ENCODE results near the gene SUGCT.

The SUGCT gene

DNA sequence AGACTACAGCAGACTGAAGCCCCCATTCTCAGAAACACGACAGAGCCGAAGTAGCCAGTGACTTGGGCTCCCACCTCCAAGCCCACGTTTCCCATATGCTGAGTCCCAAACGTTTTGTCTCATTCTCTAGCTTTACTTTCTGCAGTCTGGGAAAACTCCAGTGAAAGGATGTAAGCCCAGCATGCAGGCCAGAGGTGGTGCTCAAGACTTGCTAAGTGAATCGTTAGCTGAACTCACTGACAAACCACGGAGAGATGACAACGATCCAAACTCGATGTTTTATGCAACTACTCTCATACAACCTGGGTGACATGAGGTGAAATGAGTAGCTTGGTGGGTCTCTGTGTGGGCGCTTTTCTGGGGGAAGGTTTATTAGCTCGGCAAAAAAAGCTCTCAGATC, 731.8 kb downstream of the SUGCT start:
- no peak for DNase-seq (ENCODE audit: low read depth in 3 of 3)

DNA sequence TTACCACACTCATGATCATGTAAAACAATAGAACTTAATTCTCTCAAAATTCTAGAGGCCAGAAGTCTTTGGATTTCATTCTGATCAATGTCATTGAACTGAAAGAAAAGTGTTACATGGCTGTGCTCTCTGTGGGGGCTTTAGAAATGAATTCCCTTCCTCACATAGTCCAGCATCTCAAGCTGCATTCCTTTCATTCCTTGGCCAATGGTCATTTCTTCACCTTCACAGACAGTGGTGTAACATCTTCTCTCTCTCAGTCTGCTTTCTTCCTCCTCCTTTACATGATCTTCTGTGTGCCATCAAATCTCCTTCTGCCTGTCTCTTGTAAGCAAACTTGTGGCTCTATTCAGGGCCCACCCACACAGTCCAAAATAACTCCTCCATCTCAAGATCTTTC, 735.3 kb downstream of the SUGCT start:
- no peak for DNase-seq (ENCODE audit: low read depth in 3 of 3)

DNA sequence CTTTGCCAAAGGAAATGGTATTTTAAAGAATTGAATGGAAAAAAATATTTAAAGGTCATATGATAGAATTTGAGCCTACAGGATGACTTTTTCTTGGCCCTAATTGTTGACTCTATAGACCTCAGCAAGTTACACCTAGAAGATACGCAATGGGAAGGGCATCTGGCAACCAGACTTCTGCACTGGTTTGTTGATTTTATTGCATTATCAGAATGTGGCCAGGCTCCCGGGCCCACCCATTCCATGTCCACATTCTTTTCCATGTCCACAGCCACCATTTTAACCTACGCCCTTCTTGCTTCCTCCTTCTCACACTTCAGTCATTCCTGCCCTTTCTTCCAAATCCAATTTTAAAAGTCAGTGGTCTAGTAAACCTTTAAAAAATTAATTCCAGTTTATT, 738.4 kb downstream of the SUGCT start:
- no peak for DNase-seq (ENCODE audit: low read depth in 3 of 3)

DNA sequence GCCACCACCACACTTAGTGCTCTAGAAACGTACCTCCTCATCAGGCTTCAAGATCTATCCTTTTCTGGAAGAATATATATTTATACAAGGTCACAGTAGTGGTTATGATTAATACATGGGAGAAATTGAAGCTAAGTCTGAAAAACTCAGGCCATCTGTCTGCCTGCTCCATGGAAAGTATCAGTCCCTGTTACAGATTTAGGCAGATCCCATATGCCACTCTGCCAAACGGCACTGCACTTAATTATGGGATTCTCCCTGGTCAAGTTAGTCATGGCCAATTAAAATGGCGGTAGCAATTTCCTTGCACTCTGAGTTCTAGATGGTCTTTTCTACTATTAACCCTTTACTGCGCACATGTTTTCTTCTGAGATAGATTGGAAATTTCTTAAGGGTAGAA, 740.0 kb downstream of the SUGCT start:
- DNase-seq (ENCODE audit: low read depth in 3 of 3): no peak

DNA sequence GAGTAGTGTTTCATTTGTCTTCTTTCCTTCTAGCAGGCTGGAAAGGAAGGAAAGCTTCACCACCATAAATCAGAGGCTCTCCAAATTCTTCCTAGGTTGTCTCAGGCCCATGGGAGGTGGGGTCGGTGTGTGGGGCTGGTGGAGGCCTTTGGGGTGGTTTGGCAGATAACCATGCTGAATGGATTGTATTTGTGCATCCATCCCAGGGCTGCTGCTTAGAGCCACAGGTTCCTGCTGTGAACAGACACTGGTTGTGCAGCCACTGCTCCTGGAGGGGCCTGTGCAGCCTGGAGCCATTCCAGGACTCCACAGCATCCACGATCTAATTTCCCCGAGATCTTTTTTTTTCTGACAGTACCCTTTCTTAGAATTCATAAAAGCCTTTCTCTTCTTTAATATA, 741.8 kb downstream of the SUGCT start:
- no peak for DNase-seq (ENCODE audit: low read depth in 3 of 3)

DNA sequence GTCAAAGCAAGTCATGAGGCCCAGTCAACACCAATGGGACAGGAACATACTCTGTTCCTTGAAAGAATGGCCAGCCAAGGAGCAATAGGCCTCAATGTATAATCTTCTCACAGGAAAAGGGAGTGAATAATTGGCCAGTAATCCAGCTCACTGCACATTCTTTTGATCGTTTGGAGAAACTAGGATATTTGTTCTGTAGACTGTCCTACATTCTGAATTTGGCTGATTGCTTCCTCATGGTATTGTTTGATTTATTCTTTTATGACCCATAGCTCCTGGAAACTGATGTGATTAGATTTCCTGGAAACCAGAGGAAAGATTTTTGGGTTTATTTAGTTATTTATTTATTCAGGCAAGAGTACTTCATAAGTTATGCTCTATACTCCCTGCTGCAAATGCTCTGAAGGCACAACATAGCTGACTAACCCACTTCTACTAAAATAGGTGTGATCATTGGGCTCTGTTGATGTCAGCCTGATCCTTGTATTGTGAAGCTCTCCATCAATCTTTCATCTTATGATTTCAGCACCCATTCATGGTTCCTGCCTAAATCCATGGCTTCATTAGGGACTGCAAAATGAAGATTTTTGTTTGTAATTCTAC, 745.2 kb downstream of the SUGCT start:
- no peak for DNase-seq (ENCODE audit: low read depth in 3 of 3)

DNA sequence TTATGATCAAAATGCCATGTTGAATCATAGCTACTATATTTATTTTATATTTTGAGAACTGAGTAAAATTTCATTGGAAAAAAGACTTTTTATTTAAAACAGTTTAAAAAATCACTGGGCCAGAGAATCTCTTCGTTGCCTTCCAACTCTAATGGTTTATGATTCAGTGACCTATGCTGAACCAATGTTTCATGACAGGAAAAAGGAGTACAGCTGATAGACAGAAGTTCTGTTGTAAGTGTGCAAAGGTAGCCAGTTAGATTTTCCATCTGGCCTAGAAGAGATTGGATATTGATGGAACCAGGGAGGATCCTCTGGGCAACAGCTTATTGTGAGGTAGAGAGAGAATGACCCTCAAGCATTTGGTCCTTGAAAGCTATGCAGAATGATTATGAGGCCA, 745.8 kb downstream of the SUGCT start:
- DNase-seq (ENCODE audit: low read depth in 3 of 3): no peak

DNA sequence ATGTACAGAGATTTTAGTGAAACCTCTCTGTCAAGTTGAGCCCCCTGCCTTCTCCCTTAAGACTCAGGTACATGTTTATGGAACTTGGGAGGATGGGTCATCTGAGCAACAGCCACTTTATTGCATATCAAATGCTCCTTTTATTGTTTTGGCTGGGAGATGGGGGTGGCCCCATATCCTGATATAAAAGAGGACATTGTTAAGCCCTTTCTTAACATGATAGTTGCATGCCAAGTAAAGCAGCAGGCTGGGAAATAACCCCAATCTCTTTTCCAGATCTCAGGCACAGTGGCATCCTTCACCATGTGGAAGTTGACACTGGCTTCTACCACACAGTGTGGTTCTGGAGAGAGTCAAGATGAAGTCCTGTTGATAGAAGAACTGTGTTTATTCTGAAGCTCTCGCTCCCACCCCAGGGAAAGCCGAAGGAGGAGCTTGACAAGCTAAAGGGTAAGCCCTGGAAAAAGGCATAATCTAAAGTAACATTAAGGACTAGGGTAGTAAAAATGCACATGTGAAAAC, 746.7 kb downstream of the SUGCT start:
- DNase-seq (ENCODE audit: low read depth in 3 of 3): no peak

DNA sequence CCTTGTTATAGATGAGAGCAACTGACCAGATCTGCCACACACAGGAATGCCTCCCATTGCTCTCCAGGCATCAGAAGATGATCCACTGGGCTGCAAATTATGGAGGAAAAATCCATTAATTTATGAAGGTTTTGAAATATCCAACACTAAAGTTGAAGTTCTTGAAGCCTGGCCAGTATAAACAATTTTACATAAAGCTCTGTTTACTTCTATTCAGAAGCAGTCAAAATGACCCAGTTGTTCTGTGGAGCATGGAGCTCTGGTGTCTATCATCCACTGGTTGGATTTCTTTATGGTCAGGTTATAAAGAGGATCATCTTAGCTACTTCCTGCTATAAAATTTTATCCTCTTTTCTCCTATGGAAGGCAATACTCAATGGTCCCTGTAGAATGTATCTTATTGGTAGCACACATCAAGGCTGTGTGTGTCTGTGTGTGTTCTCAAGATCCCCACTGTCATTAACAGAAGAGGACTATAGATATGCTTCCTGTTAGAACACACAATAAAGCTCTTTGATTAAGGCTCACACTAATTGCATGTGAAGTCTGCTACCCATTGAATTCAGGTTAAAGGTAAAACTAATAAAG, 747.4 kb downstream of the SUGCT start:
- DNase-seq (ENCODE audit: low read depth in 3 of 3): no peak

DNA sequence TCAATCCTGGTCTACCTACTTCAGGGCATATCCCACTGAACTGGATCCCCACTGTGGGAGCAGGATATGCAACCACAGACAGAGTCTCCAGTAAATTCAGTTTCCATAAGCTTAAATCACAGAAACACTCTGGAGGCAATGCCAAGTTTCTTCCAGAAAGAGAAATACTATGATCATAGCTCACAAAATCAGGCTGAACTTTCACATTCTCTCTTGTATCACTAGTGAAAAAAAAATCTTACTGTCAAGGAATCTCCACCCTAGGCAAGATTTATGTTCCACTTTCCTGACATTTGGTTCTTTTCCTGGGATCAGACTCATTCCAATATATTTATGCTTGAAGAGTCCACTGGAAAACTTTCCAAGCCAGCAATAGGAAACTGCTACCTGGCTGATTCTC, 749.0 kb downstream of the SUGCT start:
- DNase-seq (ENCODE audit: low read depth in 3 of 3): no peak

DNA sequence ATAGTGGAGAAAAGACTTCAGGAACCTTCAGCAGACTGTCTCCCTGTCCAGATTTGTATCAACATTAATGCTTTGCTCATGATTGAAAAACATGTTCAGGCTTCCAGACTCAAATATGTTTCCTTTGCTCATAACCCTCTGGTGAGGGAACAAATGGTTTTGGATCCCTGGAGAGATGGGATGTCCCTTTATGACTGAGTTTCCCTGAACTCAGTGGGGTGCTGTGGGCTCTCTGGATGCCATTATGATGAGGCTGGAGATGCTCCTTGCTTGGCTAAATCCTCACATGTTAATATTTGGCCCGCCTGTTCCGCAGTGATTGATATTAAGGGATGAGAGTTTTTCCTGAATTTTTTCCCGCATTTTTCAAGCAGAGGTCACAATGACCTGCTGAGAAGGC, 749.4 kb downstream of the SUGCT start:
- DNase-seq (ENCODE audit: low read depth in 3 of 3): no peak

DNA sequence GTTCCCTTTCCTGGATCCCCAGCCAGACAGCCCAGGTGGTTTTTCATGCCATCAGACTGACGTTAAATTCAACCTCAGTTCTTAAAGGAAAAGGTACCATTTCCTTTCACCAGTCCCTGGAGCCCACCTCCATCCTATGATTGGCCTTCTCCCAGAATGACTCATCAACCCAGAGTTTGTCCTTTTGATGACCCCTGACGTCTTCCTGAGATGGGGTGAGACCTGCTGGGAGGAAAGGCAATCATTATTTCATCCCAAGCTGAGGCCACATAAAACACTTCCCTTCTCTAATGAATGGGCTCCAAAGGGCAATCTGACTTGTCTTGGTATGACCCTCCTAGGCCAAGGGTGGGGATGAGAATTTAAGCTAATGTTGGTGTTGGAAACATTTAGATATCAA, 750.7 kb downstream of the SUGCT start:
- no peak for DNase-seq (ENCODE audit: low read depth in 3 of 3)

DNA sequence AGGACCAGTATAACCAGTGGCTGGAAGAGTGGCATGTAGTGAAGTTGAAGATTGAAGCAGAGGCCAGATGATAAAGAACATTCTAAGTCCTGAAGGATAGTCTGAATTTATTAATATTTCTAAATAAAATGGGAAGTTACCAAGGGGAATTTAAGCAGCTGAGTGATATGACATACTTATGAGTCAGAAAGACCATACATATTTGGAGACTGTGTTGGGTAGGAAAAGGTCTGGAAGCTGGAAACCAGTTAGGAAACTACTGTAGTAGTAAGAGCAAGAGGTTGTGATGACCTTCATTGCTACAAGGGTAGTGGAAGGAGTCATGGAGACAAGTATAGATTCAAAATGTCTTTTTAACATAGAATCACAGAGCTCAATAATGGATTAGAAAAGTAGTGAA, 752.3 kb downstream of the SUGCT start:
- DNase-seq (ENCODE audit: low read depth in 3 of 3): no peak

DNA sequence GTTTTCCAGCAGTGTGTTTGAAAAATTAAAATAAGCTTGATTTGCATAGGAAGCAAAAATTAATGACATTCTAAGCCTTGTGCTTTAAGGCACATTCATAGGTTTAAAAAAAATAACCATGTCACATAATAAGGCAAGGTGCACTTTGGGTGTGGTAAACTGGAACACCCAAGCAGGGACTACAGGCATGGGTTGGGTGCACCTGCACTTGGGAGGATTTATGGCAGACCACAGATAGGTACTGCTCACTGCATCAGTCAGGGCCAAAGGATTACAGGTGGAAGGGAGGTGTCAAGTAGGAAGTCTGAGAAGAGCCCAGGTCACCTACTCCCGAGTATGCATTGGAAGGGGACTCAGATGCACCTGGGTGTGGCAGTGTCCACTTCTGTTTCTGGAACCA, 753.7 kb downstream of the SUGCT start:
- no peak for DNase-seq (ENCODE audit: low read depth in 3 of 3)

DNA sequence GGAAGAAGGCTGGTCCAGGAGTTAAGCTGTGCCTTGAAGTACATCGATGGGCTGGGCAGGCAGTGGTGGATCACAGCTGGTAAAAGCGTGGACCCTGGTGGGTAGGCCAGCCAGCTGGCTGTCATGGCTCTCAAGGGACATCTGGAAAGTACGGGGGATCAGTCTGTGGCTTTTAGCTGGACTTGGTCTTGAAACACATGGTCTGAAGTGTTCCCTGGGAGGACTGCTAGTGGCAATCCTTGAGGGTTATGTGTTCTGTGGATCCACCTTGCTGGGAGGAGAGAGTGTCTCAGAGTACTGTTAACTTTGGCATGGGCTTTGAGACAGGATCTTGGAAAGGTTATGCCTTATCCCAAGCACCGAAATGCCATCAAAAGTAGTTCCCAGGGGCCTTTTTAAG, 754.3 kb downstream of the SUGCT start:
- no peak for DNase-seq (ENCODE audit: low read depth in 3 of 3)

DNA sequence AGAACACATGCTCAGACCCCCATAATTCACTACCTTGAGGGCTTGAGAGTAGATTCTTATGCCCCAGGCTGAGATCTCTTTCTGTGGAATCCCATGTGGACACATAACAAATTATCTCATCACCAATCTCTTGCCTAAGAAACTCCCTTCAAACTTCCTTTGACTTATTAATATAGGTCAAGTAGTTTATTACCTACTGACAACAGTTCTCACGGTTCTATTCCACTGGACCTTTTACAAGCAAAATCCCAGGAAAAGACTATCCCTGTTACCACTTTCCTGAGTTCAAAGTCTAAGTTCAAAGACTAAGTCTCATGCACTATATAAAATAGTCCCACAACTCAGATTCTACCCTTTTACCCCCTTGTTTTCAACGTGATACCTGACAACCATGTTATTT, 754.7 kb downstream of the SUGCT start:
- no peak for DNase-seq (ENCODE audit: low read depth in 3 of 3)

DNA sequence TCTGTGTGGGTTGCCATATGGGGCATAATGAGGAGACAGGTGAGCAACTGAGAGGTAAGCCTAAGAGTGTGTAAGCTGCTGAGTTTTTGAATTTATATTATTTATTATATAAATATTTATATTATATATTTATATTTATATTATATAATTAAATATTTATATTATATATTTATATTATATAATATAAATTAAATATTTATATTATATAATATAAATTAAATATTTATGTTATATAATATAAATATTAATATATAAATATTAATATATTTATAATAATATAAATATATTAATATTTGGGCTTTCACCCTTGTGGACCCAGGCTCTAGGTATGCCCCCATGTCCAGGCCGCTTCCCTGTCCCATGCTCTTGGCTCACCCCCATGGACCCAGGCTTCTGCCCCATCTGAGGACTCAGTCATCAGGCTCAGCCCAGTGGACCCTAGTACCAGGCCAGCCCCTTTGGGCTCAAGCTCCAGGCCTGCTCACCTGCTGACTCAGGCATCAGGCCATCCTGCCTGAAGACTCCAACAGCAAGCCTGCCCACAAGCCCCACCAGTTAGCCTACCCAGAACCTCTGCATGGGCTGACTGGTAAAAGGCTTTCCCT, 755.4 kb downstream of the SUGCT start:
- no peak for DNase-seq (ENCODE audit: low read depth in 3 of 3)

DNA sequence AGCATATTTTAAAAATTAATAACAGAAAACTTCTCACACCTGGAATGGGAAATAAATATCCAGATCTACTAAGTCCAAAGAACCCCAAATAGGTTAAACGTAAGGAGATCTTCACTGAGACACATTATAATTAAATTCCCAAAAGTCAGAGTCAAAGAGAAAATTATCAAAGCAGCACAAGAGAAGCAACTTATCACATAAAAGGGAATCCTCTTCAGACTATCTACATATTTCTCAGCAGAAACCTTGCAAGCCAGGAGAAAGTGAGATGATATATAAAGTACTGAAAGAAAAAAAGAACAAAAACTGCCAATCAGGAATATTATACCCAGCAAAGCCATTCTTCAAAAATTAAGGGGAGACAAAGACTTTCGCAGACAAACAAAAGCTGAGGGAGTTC, 756.4 kb downstream of the SUGCT start:
- DNase-seq (ENCODE audit: low read depth in 3 of 3): no peak

DNA sequence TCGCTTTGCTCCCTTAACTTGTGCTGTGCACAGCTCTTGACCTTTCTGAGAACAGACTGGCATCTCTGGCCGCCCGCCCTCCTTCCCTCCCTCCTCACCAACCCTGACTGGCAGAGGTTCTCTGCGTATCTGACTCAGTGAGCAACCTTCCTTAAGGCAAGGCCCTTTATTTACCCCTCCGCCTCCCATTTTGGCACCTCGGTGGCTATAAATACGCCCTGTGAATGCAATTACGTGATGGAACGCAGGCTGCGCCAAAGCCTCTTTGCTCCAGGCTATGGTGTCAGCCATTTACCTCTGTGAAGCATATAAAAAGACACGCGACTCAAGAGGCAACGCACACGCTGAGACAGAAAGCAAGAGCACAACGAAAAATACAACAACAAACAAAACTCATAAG, 764.3 kb downstream of the SUGCT start:
- no peak for DNase-seq (ENCODE audit: low read depth in 3 of 3)

DNA sequence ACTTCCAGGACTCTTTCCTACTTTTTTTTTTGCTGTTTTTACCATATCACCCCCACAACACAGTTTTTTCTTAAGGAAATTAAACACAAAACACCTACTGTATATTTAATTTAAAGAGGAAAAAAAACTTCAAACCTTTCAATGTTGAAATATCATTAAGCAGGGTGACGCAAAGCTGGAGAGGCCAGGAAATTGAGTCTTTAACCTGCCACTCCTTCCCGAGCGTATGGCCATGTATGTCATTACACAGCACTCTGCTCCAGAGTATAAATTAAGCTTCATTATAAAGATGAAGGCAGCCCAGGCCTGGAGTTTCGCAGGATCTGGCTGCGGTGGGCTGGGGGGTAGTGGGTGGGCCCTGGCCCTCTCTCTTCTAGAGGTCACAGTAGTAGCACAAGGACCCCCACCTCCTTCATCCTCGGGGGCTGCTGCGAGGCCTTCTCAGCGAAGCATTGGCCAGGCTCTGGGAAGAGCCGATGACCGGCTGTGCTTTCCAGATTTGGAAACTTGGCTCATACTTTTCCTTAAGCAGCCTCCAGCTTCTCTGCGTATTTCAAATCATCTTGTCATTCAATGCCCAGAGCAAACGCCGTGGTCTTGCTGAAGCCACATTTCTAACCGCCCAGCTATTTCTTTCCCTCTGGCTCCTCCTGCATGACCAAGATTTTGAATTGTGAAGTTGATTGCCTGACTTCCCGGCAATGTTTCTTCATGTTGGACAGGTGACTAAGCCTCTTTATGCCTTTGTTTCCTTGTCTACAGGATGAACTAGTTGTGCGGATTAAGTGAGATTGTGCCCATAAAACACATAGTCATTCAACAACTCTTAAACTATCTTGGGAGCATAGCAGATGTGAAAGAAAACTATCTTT, 765.1 kb downstream of the SUGCT start:
- DNase-seq (ENCODE audit: low read depth in 3 of 3): no peak

DNA sequence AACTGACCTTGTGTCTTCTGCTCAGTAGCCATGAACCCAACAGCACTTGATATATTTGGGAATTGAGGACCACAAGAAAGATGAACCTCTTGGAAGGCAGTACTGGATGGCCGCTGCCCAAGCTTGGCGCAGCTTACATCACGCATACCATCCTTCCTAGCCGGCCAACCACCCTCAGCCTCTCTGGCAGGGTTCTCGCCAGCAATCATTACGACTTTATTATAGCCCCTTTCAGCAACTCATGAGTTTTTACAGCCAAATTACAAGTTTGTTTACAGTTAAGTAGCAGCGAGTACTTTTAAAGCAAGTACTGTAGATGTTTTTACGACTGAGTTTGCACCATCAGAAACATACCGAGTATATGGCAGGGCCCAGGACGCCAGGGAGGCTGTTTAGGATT, 769.1 kb downstream of the SUGCT start:
- no peak for DNase-seq (ENCODE audit: low read depth in 3 of 3)

DNA sequence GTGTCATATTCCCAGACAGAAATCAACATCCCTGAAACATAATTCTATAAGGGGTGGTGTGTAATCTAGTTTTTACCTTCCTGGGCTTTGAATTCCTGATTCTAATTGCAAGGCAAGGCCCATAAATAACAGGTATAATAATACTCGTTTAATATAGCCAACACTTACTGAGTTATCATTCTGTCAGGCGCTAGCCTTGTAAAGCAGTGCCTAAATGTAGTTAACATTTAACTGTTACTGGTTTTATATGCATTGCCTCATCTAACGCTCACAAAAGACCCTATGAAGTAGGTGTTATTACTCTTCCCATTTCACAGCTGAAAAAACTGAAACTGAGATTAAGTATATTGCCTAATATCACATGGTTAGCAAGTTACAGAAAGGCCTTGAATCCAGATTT, 772.5 kb downstream of the SUGCT start:
- DNase-seq (ENCODE audit: low read depth in 3 of 3): no peak
